Activated naive CD4-positive, alpha-beta T cell treated with anti-CD3 and anti-CD28 coated beads for 36 hours (primary cell): Measurements from ENCODE around the gene CAPN12. TPM values are rescaled to one million over a fixed set of nuclear protein-coding genes. Genes with fewer than 3 reads are reported as not detected.
"Not testable (repeated sequence)": the region's sequence is repeated elsewhere in the genome, so short reads cannot be mapped to it uniquely, and the experiment has no call there.

Source experiments
- CTCF ChIA-PET: fragments of 350-600 bp; sonication (Branson Sonifier 250); formaldehyde crosslinking; loops from one replicate; lab custom pipeline; 2021; ENCODE audit warnings: antibody characterized with exemption; lab: Charles Lee
- DNase-seq: peaks from one replicate; pipeline ENCODE4 v3.0.0-alpha.2; 2020
- H3K27ac Mint-ChIP-seq: one replicate; pipeline ENCODE4 v1.8.0; 2021; ENCODE audit warnings: mild to moderate bottlenecking, mixed read lengths
- H3K27me3 Mint-ChIP-seq: one replicate; pipeline ENCODE4 v1.8.0; 2021; ENCODE audit warnings: low read depth, mixed read lengths
- H3K36me3 Mint-ChIP-seq: one replicate; pipeline ENCODE4 v1.8.0; 2021; ENCODE audit warnings: low read depth, mixed read lengths
- H3K4me1 Mint-ChIP-seq: one replicate; pipeline ENCODE4 v1.8.0; 2021; ENCODE audit warnings: low read depth, mixed read lengths
- H3K4me3 Mint-ChIP-seq: one replicate; pipeline ENCODE4 v1.8.0; 2021; ENCODE audit warnings: mild to moderate bottlenecking, moderate library complexity, mixed read lengths
- H3K9me3 Mint-ChIP-seq: one replicate; pipeline ENCODE4 v1.8.0; 2021; ENCODE audit warnings: mixed read lengths
- intact Hi-C: fragments of 100-400 bp; cut with micrococcal nuclease; formaldehyde crosslinking; loops from one replicate; pipeline ENCODE4 v1.15.1; 2023
- total RNA-seq, 2 experiments: library from RNA; stranded (reverse); gene quantifications; one replicate each; pipeline ENCODE4 v1.2.3, GENCODE V29; 2021

CAPN12 gene
- total RNA-seq, 2 experiments from 2014 or later, result 1.9 to 2.2 TPM

DNA sequence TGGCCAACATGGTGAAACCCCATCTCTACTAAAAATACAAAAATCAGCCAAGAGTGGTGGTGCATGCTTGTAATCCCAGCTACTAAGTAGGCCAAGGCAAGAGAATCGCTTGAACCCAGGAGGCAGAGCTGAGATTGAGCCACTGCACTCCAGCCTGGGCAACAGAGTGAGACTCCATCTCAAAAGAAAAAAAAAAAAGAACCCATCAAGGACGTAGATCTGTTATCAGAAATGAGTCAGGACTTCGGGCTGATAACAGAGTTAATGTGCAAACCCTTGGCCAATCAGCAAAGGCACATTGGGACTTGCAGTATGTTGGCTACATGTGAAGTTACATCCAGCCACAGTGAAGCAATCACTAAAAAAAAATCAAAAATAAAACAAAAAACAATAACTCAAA is 40.0 kb upstream of the CAPN12 start:
- CTCF ChIA-PET, result no interaction called here
- no peak for DNase-seq
- Mint-ChIP-seq H3K9me3 (no peaks in the 10 kb centered on the region), H3K27me3 (no peaks in the 10 kb centered on the region), H3K4me3 (no peak overlapping the region), H3K36me3 (no peaks in the 10 kb centered on the region), H3K4me1 (no peaks in the 10 kb centered on the region), H3K27ac (no peak overlapping the region)
- intact Hi-C loops, result no loop called here

GRCh38 chr19:38782212-38782611 is 37.9 kb upstream of the CAPN12 start:
- H3K27ac Mint-ChIP-seq, intact Hi-C loops, CTCF ChIA-PET: not testable (repeated sequence)

DNA sequence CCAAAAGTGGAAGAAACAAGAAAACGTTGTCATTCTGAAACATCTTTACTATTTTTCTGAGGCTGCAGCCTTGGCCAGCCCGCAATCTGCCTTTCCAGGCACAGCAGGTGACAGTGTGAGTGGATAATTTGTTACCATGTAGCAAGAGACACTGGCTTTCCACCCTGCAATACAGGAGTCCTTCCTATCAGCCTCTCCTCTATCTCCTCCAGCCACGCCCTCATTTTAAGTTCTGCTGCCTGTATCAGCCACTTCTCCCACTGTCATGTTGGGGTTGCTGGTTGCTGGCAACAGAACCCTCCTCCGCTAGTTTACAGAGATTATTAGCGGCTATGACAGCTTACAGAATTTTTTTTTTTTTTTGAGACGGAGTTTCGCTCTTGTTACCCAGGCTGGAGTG is 36.8 kb upstream of the CAPN12 start:
- Mint-ChIP-seq H3K4me3 (no peak overlapping the region), H3K27me3 (no peaks in the 10 kb centered on the region), H3K4me1 (no peaks in the 10 kb centered on the region), H3K27ac (no peak overlapping the region), H3K9me3 (no peaks in the 10 kb centered on the region), H3K36me3 (no peaks in the 10 kb centered on the region)
- CTCF ChIA-PET, result no interaction called here
- no peak for DNase-seq
- intact Hi-C loops, result no loop called here

More at GRCh38 chr19:38782212-38782611, 37.9 kb upstream of the CAPN12 start:
- H3K4me1 Mint-ChIP-seq, H3K27me3 Mint-ChIP-seq, H3K4me3 Mint-ChIP-seq, H3K9me3 Mint-ChIP-seq, DNase-seq, H3K36me3 Mint-ChIP-seq: not testable (repeated sequence)

DNA sequence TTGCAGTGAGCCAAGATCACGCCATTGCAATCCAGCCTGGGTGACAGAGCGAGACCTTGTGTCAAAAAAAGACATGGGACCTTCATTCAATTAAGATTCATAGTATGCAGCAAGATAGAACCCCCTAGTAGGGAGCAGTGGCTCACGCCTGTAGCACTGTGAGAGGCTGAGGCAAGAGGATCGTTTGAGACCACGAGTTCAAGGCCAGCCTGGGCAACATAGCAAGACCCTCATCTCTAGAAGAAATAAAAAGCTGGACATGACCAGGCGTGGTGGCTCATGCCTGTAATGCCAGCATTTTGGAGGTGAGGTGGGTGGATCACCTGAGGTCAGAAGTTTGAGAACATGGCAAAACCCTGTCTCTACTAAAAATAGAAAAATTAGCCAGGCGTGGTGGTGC is 36.2 kb upstream of the CAPN12 start:
- CTCF ChIA-PET, result no interaction called here
- Mint-ChIP-seq H3K36me3 (no peaks in the 10 kb centered on the region), H3K4me1 (no peaks in the 10 kb centered on the region), H3K4me3 (no peak overlapping the region), H3K27me3 (no peaks in the 10 kb centered on the region), H3K27ac (no peak overlapping the region), H3K9me3 (no peaks in the 10 kb centered on the region)
- intact Hi-C loops, result no loop called here
- DNase-seq, result no peak

- CTCF ChIA-PET, result interaction anchor here (0.5 kb wide), 1 partner anchor 1049 kb away, joined by 3 read pairs; no protein-coding TSS in a partner anchor
- Mint-ChIP-seq H3K9me3 (no peaks in the 10 kb centered on the region), H3K27me3 (no peaks in the 10 kb centered on the region), H3K27ac (no peak overlapping the region), H3K4me1 (no peaks in the 10 kb centered on the region), H3K4me3 (no peak overlapping the region), H3K36me3 (no peaks in the 10 kb centered on the region)
- intact Hi-C loops, result no loop called here
- no peak for DNase-seq
Observed at GRCh38 chr19:38778733-38779132, 34.5 kb upstream of the CAPN12 start.

GRCh38 chr19:38774181-38774950 is 30.1 kb upstream of the CAPN12 start:
- Mint-ChIP-seq H3K27ac (no peak overlapping the region), H3K4me3 (no peak overlapping the region), H3K27me3 (no peaks in the 10 kb centered on the region), H3K36me3 (no peaks in the 10 kb centered on the region), H3K9me3 (no peaks in the 10 kb centered on the region), H3K4me1 (peaks cover 3% of the 10 kb centered on the region)
- intact Hi-C loops, result no loop called here
- CTCF ChIA-PET, result interaction anchor here (1.0 kb wide), 1 partner anchor 156 kb away, joined by 3 read pairs; the partner anchor contains the start of genes MRPS12 and SARS2
- DNase-seq, result no peak

- CTCF ChIA-PET, result no interaction called here
- no peaks in the 10 kb centered on the region for H3K9me3 Mint-ChIP-seq
- H3K27me3 Mint-ChIP-seq, result no peaks in the 10 kb centered on the region
- no peak within 1 kb of the TSS for H3K27ac Mint-ChIP-seq
- H3K4me1 Mint-ChIP-seq, result peaks cover 6% of the 10 kb centered on the region
- intact Hi-C loops, result no loop called here
- H3K4me3 Mint-ChIP-seq, result no peak within 1 kb of the TSS
- DNase-seq, result no peak
- no peaks in the 10 kb centered on the region for H3K36me3 Mint-ChIP-seq
Observed at GRCh38 chr19:38773469-38774177, 29.3 kb upstream of the CAPN12 start, which contains the start of gene LGALS7. LGALS7 (minus strand) TSS chr19:38773517; CDS start chr19:38773492, 25 bp downstream.

- H3K27ac Mint-ChIP-seq, H3K27me3 Mint-ChIP-seq, CTCF ChIA-PET, DNase-seq, intact Hi-C loops, H3K36me3 Mint-ChIP-seq, H3K4me1 Mint-ChIP-seq, H3K9me3 Mint-ChIP-seq, H3K4me3 Mint-ChIP-seq: not testable (repeated sequence)
Observed at GRCh38 chr19:38771569-38771968, 27.3 kb upstream of the CAPN12 start.

GRCh38 chr19:38770949-38771275 is 26.6 kb upstream of the CAPN12 start:
- intact Hi-C loops, CTCF ChIA-PET, H3K9me3 Mint-ChIP-seq, H3K4me3 Mint-ChIP-seq, H3K36me3 Mint-ChIP-seq, DNase-seq, H3K27ac Mint-ChIP-seq, H3K27me3 Mint-ChIP-seq, H3K4me1 Mint-ChIP-seq: not testable (repeated sequence)

DNA sequence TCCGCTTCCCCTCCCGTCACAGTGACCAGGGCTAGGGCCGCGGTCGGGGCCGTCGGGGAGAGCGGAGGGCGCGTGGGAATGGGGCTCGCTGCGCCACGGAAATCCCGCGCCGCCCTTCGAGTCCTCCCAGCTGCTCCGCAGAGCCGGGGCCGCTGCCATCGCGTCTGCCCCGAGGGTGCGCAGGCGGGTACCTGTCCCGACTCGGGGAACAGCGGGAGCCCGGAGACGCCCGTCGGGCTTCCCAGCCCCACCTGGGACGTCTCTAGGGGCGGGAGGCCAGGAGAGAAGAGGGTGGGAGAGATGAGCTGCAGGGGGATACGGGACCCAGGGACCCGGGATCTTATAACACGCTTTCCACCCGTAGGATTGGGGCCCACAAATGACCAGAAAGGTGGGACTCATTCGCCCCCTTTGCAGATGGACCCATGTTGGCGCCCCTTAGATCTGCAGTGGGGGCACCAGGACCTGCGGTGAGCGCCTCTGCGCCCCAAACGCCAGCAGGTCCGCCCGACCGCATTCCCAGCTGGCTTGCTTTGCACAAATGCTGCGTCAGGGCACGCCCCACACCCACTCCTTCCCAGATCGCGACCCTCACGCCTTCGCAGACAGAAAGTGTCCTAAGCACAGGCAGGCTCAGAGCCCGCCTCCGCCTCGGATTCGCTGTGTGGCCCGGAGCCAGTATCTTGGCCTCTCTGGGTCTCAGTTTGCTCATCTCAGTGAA is 26.1 kb upstream of the CAPN12 start:
- H3K4me3 Mint-ChIP-seq, H3K27me3 Mint-ChIP-seq, H3K4me1 Mint-ChIP-seq, H3K9me3 Mint-ChIP-seq, H3K27ac Mint-ChIP-seq, H3K36me3 Mint-ChIP-seq, DNase-seq, intact Hi-C loops: not testable (repeated sequence)
- CTCF ChIA-PET, result interaction anchor here (1.2 to 1.6 kb wide), 4 partner anchors 23 to 161 kb away, joined by 3 to 5 read pairs (median 4); no protein-coding TSS in a partner anchor

DNA sequence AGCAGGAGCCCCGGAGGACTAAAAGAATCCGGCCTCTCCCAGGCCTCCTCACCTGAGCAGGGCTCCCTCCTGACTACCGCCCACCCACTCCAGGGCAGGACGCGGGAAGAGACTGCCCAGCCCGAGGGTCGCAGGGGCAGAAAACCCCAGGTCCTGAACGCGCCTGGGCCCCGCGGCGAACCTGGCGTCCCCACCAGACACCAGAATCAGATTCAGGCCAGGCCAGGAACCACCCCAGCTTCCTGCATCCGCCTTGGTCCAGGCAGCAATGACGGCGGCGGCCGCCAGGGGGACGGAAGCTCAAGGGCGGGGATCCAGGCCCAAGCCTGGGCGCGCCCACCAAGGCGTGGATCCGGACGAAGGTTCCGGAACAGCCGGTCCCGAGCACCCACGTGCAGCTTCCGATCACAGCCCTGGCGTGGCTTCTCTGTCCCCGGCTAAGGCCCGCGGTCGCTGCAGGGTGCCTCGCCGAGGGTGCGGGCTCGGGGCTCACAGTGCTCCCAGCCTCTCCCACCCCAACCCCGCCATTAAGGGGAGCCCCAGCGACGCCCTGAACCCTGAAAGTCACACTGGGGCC is 25.4 kb upstream of the CAPN12 start:
- H3K36me3 Mint-ChIP-seq, result no peaks in the 10 kb centered on the region
- intact Hi-C loops, result loop anchor here (2.0 kb wide), 1 partner anchor 61 kb away; the partner anchor contains the start of gene ECH1
- CTCF ChIA-PET, result interaction anchor here (0.6 to 1.6 kb wide), 8 partner anchors 23 to 955 kb away, joined by 3 to 5 read pairs (median 4); no protein-coding TSS in a partner anchor
- no peak overlapping the region for H3K27ac Mint-ChIP-seq
- peak; percentile 91 for DNase-seq
- H3K4me1 Mint-ChIP-seq, result peaks cover 6% of the 10 kb centered on the region
- no peaks in the 10 kb centered on the region for H3K9me3 Mint-ChIP-seq
- H3K4me3 Mint-ChIP-seq, result peak overlapping the region; percentile 47
- H3K27me3 Mint-ChIP-seq, result no peaks in the 10 kb centered on the region
